IPS-18a (cell line): ENCODE results near the gene ZNF430.
A peak's percentile ranks its signal among the peaks of the same experiment; 100 is the strongest.

Source experiments
- H3K27ac ChIP-seq: one replicate; pipeline ENCODE4 v1.5.1; 2013; ENCODE audit warnings: low read length
- H3K27me3 ChIP-seq: one replicate; pipeline ENCODE4 v1.6.1; 2013; ENCODE audit warnings: mild to moderate bottlenecking, low read length; ENCODE audit not compliant: control insufficient read depth, insufficient read depth
- H3K36me3 ChIP-seq: one replicate; pipeline ENCODE4 v1.6.1; 2013; ENCODE audit warnings: low read depth, low read length; ENCODE audit not compliant: control insufficient read depth
- H3K4me1 ChIP-seq: one replicate; pipeline ENCODE4 v1.6.1; 2013; ENCODE audit warnings: low read depth, low read length; ENCODE audit not compliant: control insufficient read depth
- H3K4me3 ChIP-seq: one replicate; pipeline ENCODE4 v1.5.1; 2013; ENCODE audit warnings: low read length
- H3K9ac ChIP-seq: one replicate; pipeline ENCODE4 v1.6.1; 2013; ENCODE audit warnings: mild to moderate bottlenecking, low read length, moderate library complexity
- H3K9me3 ChIP-seq: one replicate; pipeline ENCODE4 v1.6.1; 2013; ENCODE audit warnings: low read depth, low read length; ENCODE audit not compliant: control insufficient read depth

Gene ZNF430

DNA sequence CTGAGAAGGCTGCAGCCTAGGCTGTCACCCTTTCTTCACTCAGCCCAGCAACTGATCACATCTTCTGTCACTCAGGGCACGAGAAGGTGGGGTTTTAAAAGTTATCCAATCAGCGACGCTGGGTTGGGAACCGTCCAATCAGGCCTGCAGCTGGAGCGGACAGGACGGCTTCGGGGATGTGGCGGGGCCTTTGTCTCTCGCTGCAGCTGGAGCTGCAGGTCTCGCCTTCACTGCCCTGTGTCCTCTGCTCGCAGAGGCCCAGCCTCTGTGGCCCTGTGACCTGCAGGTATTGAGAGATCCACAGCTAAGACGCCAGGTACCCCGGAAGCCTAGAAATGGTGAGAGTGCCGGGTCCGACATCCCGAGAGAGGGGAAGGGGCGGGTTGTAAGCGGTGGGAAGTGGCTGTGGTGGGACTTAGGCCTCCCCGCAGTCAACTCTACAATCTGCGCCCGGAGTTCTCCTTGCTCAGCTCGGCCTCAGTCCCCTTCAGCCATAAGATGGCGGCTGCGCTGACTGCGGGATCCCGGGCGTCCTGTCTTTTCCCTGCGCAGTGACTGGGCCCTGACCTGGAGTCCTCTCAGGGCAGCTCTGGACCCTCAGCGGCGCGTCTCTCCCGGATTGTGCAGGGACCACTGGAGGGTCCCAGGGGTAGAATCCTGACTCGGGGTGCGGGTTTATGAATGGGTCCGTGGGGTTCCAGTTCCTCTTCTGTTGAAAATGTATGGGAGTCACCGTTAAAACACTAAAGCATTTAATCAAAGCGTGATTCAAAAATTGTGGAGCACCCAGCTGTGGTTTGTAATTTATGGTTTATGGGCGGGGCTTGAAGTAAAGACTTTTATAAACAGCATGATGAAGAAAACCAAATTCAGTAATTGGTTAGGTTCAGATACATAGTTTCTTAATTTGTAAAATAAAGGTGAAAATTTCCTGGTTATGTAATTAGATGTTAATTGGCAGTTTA is 61.8 kb downstream of the ZNF430 start, which contains the start of gene ZNF714:
Gene ZNF714, plus strand, starts transcription at position 193 of the 965 bp plus-strand sequence. CDS start 16,066 bp downstream, outside the sequence.
- Histone ChIP-seq H3K4me3 (peak within 1 kb of the TSS; percentile 78), H3K9me3 (no peaks in the 10 kb centered on the region), H3K9ac (peak within 1 kb of the TSS; percentile 85), H3K4me1 (no peaks in the 10 kb centered on the region), H3K27ac (peak within 1 kb of the TSS; percentile 64), H3K36me3 (peaks cover 13% of the 10 kb centered on the region), H3K27me3 (no peaks in the 10 kb centered on the region)

DNA sequence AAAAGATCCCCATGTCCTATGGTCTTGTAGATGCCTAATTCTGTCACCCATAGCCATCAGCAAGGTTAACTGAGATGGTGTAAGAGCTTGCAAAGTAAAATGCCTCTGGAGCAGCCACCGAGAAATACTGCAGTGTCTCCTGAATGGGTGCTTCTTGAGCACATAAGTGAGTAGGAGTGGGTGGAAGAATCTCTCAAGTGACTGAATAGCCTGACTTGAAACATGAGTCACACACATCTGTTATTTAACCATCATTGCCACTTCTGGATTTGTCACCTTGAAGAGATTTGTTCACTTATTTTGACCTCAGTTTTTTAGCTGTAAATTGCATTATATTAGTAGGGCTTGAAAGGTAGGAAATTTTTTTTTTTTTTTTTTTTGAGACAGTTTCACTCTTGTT is 63.9 kb downstream of the ZNF430 start:
- Histone ChIP-seq H3K27ac (no peak overlapping the region), H3K36me3 (peaks cover 13% of the 10 kb centered on the region), H3K9me3 (no peaks in the 10 kb centered on the region), H3K27me3 (no peaks in the 10 kb centered on the region), H3K9ac (no peak overlapping the region), H3K4me1 (no peaks in the 10 kb centered on the region), H3K4me3 (no peak overlapping the region)

DNA sequence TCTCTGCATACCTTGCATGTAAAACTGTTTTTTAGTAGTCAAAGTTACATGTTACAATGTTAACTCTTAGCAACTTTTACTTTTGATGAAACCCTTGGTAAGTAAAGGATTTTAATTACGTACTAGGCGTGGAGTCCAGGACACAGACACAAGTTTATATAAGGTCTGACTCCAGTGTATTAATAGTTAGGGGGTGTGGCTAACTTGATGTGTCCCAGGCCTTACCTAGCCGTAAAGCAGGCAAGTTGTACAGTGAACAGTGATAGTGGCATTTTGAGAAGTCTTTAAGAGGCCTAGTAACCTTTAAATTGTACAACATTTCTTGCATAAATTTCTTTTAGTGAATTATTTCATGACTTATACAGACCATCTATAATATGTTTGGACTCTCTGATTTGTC is 67.4 kb downstream of the ZNF430 start:
- Histone ChIP-seq H3K27ac (no peak overlapping the region), H3K27me3 (no peaks in the 10 kb centered on the region), H3K9me3 (no peaks in the 10 kb centered on the region), H3K36me3 (peaks cover 13% of the 10 kb centered on the region), H3K9ac (no peak overlapping the region), H3K4me1 (no peaks in the 10 kb centered on the region), H3K4me3 (no peak overlapping the region)

DNA sequence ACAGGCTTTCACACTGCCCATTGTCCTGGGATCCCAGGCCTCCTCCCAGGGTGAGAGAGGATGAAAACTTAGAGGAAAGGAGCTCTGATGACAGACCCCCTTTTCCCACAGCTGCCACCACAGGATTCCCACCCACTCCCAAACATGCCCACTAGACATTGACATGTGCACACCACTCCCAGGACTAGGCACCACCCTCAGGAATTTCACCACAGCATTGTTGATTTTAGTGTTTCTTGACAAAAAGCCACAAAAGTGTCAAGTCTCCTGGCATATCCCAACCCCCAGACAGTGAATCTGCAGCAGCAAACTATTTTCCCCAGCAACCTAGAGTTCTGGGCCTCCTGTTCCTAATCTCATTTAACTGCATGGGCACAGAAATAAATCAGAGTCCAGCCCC is 71.7 kb downstream of the ZNF430 start:
- no peaks in the 10 kb centered on the region for H3K27me3 ChIP-seq
- peaks cover 2% of the 10 kb centered on the region for H3K9me3 ChIP-seq
- H3K4me3 ChIP-seq = no peak overlapping the region
- no peaks in the 10 kb centered on the region for H3K4me1 ChIP-seq
- no peak overlapping the region for H3K9ac ChIP-seq
- H3K36me3 ChIP-seq = no peaks in the 10 kb centered on the region
- H3K27ac ChIP-seq = no peak overlapping the region

DNA sequence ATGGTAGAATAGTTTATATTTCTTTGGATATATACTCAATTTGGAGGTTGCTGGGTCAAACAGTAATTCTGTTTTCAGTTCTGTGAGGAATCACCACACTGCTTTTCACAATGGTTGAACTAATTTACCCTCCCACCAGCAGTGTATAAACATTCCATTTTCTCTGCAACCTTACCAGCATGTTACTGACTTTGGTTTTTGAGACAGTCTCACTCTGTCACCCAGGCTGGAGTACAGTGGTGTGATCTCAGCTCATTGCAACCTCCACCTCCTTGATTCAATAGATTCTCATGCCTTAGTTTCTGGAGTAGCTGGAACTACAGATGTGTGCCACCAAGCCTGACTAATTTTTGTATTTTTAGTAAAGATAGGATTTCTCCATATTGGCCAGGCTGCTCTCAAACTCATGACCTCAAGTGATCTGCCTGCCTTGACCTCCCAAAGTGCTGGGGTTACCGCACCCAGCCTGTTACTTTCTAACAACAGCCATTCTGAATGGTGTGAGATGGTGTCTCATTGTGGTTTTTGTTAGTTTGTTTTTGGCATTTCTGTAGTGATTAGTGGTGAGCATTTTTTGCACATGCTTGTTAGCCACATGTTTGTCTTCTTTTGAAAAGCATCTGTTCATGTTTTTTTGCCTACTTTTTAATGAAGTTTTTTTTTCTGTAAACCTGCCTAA is 74.0 kb downstream of the ZNF430 start:
- Histone ChIP-seq H3K36me3 (no peaks in the 10 kb centered on the region), H3K9ac (no peak overlapping the region), H3K27me3 (no peaks in the 10 kb centered on the region), H3K27ac (no peak overlapping the region), H3K4me1 (no peaks in the 10 kb centered on the region), H3K4me3 (no peak overlapping the region), H3K9me3 (peaks cover 2% of the 10 kb centered on the region)

DNA sequence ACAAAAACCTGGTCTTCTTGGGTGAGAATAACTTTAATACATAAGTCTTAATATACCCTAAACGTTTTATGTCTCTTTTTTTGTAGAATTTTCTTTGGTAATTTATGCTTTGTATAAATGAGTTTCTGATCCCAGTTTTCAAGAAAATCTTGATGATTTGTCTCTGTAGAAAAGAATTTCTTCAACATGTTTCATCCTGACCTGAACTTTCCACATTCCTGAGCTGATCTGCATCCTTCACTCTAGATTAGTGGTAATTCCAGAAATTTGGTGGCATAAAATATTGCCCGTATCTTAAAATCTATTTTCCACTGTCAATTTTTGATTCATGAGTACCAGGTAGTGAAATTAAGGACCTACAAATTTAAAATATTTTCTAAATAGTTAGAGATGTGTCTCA is 77.8 kb downstream of the ZNF430 start:
- Histone ChIP-seq H3K9me3 (peaks cover 2% of the 10 kb centered on the region), H3K4me1 (no peaks in the 10 kb centered on the region), H3K36me3 (no peaks in the 10 kb centered on the region), H3K27ac (no peak overlapping the region), H3K9ac (no peak overlapping the region), H3K4me3 (no peak overlapping the region), H3K27me3 (no peaks in the 10 kb centered on the region)

DNA sequence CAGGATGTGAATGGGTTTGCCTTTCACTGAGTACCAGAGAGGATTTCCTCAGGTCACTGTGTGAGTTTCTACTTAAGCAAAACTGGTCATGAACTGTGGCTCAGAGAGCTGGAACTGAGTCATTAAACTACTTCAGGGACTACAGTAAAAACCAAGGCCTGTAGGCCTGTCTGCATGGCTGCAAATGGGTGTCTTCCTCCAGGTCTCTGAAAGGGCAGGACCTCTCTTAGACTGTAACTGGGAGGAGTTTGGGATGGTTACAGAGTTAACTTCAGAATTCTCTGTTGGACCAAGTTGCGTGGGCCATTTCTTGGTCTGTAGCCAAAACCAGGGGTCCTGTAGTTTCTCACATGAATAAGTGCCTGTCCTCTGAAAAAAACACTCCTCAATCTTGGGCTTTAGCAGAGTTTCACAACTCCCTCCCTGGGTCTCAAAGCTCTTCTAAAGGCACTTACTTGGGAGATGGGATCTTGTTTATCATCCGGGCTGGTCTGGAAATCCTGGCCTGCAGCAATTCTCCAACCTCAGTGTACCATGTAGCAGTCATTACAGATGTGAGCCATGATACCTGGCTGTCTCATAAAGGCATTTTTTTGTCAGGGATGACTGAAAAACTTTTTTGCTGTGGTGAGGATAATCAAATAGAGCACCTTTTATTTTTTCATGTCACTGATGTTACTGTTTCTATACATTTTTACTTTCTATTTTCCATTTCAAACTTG is 81.2 kb downstream of the ZNF430 start:
- H3K27me3 ChIP-seq = no peaks in the 10 kb centered on the region
- H3K36me3 ChIP-seq = peaks cover 9% of the 10 kb centered on the region
- H3K4me3 ChIP-seq = no peak overlapping the region
- no peaks in the 10 kb centered on the region for H3K4me1 ChIP-seq
- peaks cover 6% of the 10 kb centered on the region for H3K9me3 ChIP-seq
- no peak overlapping the region for H3K9ac ChIP-seq
- no peak overlapping the region for H3K27ac ChIP-seq

DNA sequence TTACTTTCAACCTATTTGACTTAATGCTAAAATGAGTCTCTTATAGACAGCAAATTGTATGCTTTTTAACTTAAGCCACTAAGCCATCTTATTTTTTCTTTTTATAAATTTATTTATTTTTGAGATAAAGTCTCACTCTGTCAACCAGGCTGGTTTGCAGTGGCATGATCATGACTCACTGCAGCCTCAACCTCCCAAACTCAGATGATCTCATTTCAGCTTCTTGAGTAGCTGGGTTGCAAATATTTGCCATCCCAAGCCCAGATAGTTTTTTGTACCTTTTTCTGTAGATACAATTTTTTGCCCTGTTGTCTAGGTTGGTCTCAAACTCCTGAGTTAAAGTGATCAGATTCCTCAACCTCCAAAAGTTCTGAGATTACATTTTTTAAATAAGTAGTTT is 88.7 kb downstream of the ZNF430 start:
- Histone ChIP-seq H3K4me1 (no peaks in the 10 kb centered on the region), H3K9ac (no peak overlapping the region), H3K27me3 (no peaks in the 10 kb centered on the region), H3K36me3 (peaks cover 9% of the 10 kb centered on the region), H3K4me3 (no peak overlapping the region), H3K9me3 (peaks cover 17% of the 10 kb centered on the region), H3K27ac (no peak overlapping the region)
